ENCODE data around the gene WDR55. TPM values are rescaled to one million over a fixed set of nuclear protein-coding genes. Genes with fewer than 3 reads are reported as not detected.
A peak's percentile ranks its signal among the peaks of the same experiment; 100 is the strongest.

WDR55 gene
- total and polyA plus RNA-seq, 2 of the 4 experiments (the other 2 are of a cell fraction) = 19.0 to 20.4 TPM

- TF ChIP-seq BHLHE40 (IDR thresholded peaks at IDR 0.05; ENCODE audit: low read depth, low read length) (peak; percentile 24; the same call in 1 of the 2 replicates), MXI1 (IDR thresholded peaks at IDR 0.05; ENCODE audit: borderline replicate concordance, low read depth, low read length) (peak; percentile 94), MAFK (IDR thresholded peaks at IDR 0.05; ENCODE audit: low read depth, low read length) (no peak), POLR2A (IDR thresholded peaks at IDR 0.05; ENCODE audit: low read depth, low read length) (peak; percentile 84), FOS (IDR thresholded peaks at IDR 0.05; ENCODE audit: low read depth, low read length) (no peak)
Observed at GRCh38 chr5:140690941-140691924, 26.5 kb downstream of the WDR55 start, which contains the start of the genes HARS1 and HARS2 (continued).

GRCh38 chr5:140694276-140694675, 29.6 kb downstream of the WDR55 start:
- H3K4me2 ChIP-seq (ENCODE audit: low read depth, low read length) = no peak overlapping the region
- H3K18ac ChIP-seq (ENCODE audit: low read depth, low read length) = no peak overlapping the region
- dilution Hi-C loops (cut with HindIII; ENCODE audit: low sequenced_read_pairs, unreplicated experiment) = no loop called here
- no peaks in the 10 kb centered on the region for H3K27me3 ChIP-seq (ENCODE audit: control insufficient read depth, insufficient read depth, low read length)
- no peak overlapping the region for H3K23ac ChIP-seq (ENCODE audit: low read depth, low read length)
- H2AFZ ChIP-seq (replicated peaks; ENCODE audit: low read length, poor library complexity) = no peak overlapping the region
- H3K4ac ChIP-seq (ENCODE audit: low read depth, low read length) = no peak overlapping the region
- TF ChIP-seq RCOR1 (IDR thresholded peaks at IDR 0.05; ENCODE audit: insufficient replicate concordance, low read length) = no peak
- no peak for TF ChIP-seq RFX5 (IDR thresholded peaks at IDR 0.05; ENCODE audit: low read depth, low read length)
- TF ChIP-seq RAD21 (IDR thresholded peaks at IDR 0.05; ENCODE audit: low read length) = no peak
- TF ChIP-seq CHD1 (IDR thresholded peaks at IDR 0.05; ENCODE audit: low read depth, low read length) = no peak
- no peak for TF ChIP-seq CEBPB (IDR thresholded peaks at IDR 0.05; ENCODE audit: low read depth, low read length)
- TF ChIP-seq NFE2L2 (IDR thresholded peaks at IDR 0.05; ENCODE audit: low read depth, low read length) = no peak
- TF ChIP-seq, protein P1, sequence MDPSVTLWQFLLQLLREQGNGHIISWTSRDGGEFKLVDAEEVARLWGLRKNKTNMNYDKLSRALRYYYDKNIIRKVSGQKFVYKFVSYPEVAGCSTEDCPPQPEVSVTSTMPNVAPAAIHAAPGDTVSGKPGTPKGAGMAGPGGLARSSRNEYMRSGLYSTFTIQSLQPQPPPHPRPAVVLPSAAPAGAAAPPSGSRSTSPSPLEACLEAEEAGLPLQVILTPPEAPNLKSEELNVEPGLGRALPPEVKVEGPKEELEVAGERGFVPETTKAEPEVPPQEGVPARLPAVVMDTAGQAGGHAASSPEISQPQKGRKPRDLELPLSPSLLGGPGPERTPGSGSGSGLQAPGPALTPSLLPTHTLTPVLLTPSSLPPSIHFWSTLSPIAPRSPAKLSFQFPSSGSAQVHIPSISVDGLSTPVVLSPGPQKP (IDR thresholded peaks at IDR 0.05; ENCODE audit: borderline replicate concordance, low read depth, low read length) = no peak
- TF ChIP-seq POLR2A (IDR thresholded peaks at IDR 0.05; ENCODE audit: low read depth, low read length) = no peak
- ChIA-PET CTCF (no interaction called here), POLR2A (ENCODE audit: unreplicated experiment) (no interaction called here)
- no peak overlapping the region for H3K27ac ChIP-seq (ENCODE audit: insufficient read depth, low read length)
- H2BK15ac ChIP-seq (ENCODE audit: low read depth, low read length) = no peak overlapping the region
- no peak overlapping the region for H4K8ac ChIP-seq (ENCODE audit: low read depth in 2 of 2, low read length in 2 of 2)
- no peak overlapping the region for H4K5ac ChIP-seq (ENCODE audit: low read depth, low read length)
- no peaks in the 10 kb centered on the region for H3K9me1 ChIP-seq (ENCODE audit: insufficient read depth, low read length)
- H3K14ac ChIP-seq (replicated peaks; ENCODE audit: low read depth, low read length) = no peak overlapping the region
- H3K4me3 ChIP-seq (ENCODE audit: insufficient read depth, low read depth, low read length) = no peak overlapping the region
- in situ Hi-C loops (cut with MboI; ENCODE audit: low sequenced_read_pairs) = loop anchor here (25.0 kb wide), 1 partner anchor 893 kb away; no protein-coding TSS in a partner anchor
- H3K56ac ChIP-seq (ENCODE audit: extremely low read depth, insufficient read depth, low read length) = no peak overlapping the region
- WGBS, 2 experiments (ENCODE audit: extremely low coverage in 2 of 2, insufficient read length in 1 of 2) = no CpG with 5 or more reads among the region's 5 CpGs
- no peak overlapping the region for H4K91ac ChIP-seq (ENCODE audit: insufficient read depth, low read depth, low read length)
- no peak overlapping the region for H2AK9ac ChIP-seq (replicated peaks; ENCODE audit: low read depth, low read length, poor library complexity)
- no peak overlapping the region for H2BK5ac ChIP-seq (ENCODE audit: low read depth, low read length, poor library complexity, severe bottlenecking)
- intact Hi-C loops (cut with micrococcal nuclease) = loop anchor here (10.0 kb wide), 1 partner anchor 449 kb away; no protein-coding TSS in a partner anchor
- no peaks in the 10 kb centered on the region for H3K9me3 ChIP-seq (ENCODE audit: control insufficient read depth, insufficient read depth, low read length)
- no peaks in the 10 kb centered on the region for H4K20me1 ChIP-seq (ENCODE audit: insufficient read depth, low read length)
- H3K79me1 ChIP-seq (ENCODE audit: low read depth in 1 of 2, low read length in 2 of 2) = peaks cover 43 to 48% of the 10 kb centered on the region in 2 experiments
- no TSS peak for BruUV-seq (replicated peaks)
- H3K9ac ChIP-seq (ENCODE audit: low read depth, low read length) = no peak overlapping the region
- ATAC-seq (ENCODE audit: low read depth) (no peak), DNase-seq (peak; percentile 46)
- no peak overlapping the region for H2BK120ac ChIP-seq (ENCODE audit: low read depth, low read length)
- H3K4me1 ChIP-seq (ENCODE audit: control insufficient read depth, insufficient read depth, low read length) = peaks cover 2% of the 10 kb centered on the region; the same call in 1 of the 2 replicates
- H2BK20ac ChIP-seq (ENCODE audit: low read depth, low read length) = no peak overlapping the region
- peaks cover 43% of the 10 kb centered on the region for H3K36me3 ChIP-seq (ENCODE audit: control insufficient read depth, insufficient read depth, low read length)
- H2AK5ac ChIP-seq (ENCODE audit: low read depth, low read length) = no peak overlapping the region
